IPS DF 6.9 (cell line): Measurements from ENCODE around the gene SH2D3C.

Experiments used
- DNase-seq: peaks from one replicate; pipeline ENCODE4 v3.0.0-alpha.2; 2013; ENCODE audit warnings: low read depth, low spot score
- H3K27ac ChIP-seq: one replicate; pipeline ENCODE4 v1.5.1; 2013; ENCODE audit warnings: low read length, control low read depth
- H3K27me3 ChIP-seq: 2 replicates; pipeline ENCODE4 v1.6.1; 2013; ENCODE audit warnings: mild to moderate bottlenecking, low read length; ENCODE audit not compliant: control insufficient read depth, insufficient read depth
- H3K36me3 ChIP-seq: 2 replicates; pipeline ENCODE4 v1.6.1; 2013; ENCODE audit warnings: low read length; ENCODE audit not compliant: control insufficient read depth, insufficient read depth
- H3K4me1 ChIP-seq: 2 replicates; pipeline ENCODE4 v1.6.1; 2013; ENCODE audit warnings: low read length; ENCODE audit not compliant: control insufficient read depth, insufficient read depth
- H3K4me3 ChIP-seq: 2 replicates; pipeline ENCODE4 v1.5.1; 2013; ENCODE audit warnings: mild to moderate bottlenecking, low read length
- H3K9me3 ChIP-seq: 2 replicates; pipeline ENCODE4 v1.6.1; 2013; ENCODE audit warnings: low read length, inconsistent platforms; ENCODE audit not compliant: control insufficient read depth, insufficient read depth
- WGBS: extraction: QIAGEN DNeasy Blood & Tissue Kit; methylation state at CpG from one replicate; pipeline ENCODE4 v1.1.7; 2013; ENCODE audit warnings: mixed read lengths, missing lambda C conversion rate; ENCODE audit not compliant: insufficient read length, insufficient coverage; 5-methylcytosine and 5-hydroxymethylcytosine counted together

SH2D3C gene

DNA sequence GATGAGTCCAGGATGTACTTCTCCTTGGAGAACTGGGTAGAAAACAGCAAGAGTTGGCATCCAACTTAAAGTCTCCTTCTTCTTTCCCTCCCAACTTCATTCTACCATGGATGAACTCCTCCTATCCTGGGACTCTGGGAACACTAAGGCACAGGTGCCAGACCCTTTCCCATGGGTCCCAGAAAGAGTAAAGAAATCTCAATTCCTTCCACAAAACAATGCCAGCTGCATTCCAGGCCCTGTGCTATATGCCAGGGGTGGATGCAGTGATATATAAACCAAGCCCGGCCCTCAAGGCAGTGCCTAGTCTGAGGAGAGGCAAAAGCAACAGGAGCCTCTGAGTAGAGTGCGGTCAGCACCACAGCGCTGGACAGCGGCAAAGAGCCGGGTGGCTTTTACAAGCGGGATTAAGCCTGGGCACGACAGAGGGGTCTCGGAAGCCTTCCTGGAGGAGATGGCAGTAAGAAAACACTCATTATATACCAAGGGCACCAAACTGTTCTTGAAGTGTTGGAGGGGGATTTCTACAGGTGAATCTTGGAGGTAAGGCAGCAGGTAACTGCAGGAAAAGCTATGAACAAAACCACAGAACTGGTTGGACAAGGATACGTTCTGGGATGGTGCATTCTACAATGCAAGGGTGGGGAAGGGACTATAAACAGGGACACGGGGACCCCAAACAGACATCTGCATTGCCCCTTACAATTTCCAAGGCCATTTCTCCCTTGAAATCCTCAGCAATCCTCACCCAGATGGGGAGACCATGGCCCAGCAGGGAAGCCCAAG is 27.0 kb downstream of the SH2D3C start:
- Histone ChIP-seq H3K4me3 (no peak overlapping the region), H3K36me3 (peaks cover 10% of the 10 kb centered on the region), H3K27ac (no peak overlapping the region), H3K9me3 (no peaks in the 10 kb centered on the region), H3K27me3 (no peaks in the 10 kb centered on the region), H3K4me1 (peaks cover 2% of the 10 kb centered on the region; the same call in 1 of the 2 replicates)
- no CpG with 5 or more reads among the region's 10 CpGs for WGBS
- DNase-seq: no peak

DNA sequence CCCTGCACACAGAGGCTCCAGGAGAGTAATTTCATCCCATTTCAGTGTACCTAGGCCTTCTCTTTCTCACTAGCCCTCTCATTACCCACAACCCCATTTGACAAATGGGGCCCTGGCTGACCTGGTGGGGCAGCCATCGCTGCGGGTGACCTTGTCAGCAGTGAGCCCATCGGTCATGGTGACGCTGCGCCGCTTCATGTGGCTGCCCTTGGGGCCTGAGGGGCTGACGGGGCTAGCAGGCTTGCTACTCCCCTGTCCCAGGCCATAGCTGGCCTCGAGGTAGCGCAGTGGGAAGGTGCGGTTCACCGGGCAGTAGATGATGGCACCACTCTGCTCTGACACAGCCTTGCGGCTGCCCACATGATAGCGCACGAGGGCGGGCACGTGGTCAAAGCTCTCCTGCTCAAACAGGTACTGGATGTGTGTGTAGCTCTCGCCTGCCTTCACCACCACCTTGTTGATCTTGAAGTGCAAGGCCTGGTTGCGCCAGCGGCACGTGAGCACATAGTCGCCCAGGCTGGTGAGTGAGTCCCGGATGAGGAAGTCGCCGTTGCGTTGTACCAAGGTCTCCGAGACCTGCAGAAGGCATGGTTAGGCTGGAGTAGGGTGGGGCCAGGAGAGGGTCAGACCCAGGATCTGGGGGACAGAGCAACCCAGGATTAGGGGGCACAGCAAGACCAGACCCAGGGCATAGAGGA is 29.2 kb downstream of the SH2D3C start:
- Histone ChIP-seq H3K4me1 (no peaks in the 10 kb centered on the region), H3K27ac (no peak overlapping the region), H3K4me3 (no peak overlapping the region), H3K9me3 (no peaks in the 10 kb centered on the region), H3K27me3 (no peaks in the 10 kb centered on the region), H3K36me3 (peaks cover 10% of the 10 kb centered on the region)
- DNase-seq: no peak
- WGBS: no CpG with 5 or more reads among the region's 26 CpGs

DNA sequence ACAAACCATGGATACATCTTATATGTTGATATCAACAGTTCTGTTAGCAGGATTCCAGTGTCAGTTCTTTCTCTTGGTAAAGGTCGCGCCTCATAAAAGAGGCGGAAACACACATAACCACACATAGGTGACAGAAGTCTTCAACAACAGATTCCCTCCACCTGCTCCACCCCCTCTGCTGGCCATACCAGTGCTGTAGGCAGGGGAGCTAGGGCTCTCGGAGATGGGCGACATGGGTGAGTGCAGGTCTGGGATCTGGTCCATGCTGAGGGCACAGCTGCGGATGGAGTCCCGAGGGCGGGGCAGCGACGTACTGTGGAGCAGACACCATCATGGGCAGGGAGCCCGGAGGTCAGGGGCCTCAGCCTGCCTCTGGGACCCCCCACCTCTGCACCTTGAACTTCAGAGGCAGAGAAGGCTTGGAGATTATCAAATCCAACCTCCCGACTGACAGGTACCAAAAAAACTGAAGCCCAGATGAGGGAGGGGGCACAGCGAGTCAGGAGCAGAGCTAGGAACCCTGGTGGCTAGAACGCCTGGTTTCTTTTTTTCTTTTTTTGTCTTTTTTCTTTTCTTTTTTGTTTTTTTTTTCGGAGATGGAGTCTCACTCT is 31.4 kb downstream of the SH2D3C start:
- H3K9me3 ChIP-seq: no peaks in the 10 kb centered on the region
- no peak overlapping the region for H3K4me3 ChIP-seq
- H3K27ac ChIP-seq: no peak overlapping the region
- H3K36me3 ChIP-seq: peaks cover 10% of the 10 kb centered on the region
- no peaks in the 10 kb centered on the region for H3K27me3 ChIP-seq
- no peak for DNase-seq
- WGBS: no CpG with 5 or more reads among the region's 15 CpGs
- no peaks in the 10 kb centered on the region for H3K4me1 ChIP-seq

DNA sequence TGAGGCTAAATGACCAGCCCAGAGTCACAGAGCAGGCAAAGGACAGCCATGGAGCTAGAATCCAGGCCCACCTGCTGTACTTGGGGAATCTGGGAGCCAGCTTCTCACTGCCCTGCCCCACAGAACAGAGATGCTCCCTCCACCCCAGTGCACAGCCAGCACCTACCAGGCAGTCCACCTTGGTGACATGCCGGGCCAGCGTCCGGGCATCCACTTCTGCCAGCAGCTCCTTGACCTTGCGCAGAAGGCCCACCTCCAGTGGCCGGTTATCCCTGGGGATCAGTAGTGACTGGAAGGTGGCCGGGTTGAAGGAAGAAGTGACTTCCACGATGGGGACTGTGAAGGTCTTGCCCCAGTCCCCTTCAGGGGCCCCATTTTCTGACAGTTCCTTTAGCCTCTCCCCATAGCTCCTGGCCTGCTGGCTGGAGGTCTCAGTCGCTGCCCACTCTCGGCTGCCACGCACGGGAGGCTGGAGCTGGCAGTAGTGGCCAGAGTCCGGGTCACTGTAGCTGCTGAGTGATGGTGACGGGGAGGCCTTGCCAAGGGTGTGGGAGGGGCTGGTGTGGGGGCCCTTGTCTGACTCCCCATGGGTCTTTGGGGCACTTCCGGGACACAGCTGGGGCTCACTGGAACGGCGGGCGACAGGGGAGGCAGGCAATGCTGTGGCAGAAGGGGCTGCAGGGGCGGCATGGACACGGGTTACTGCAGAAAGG is 33.9 kb downstream of the SH2D3C start:
- H3K9me3 ChIP-seq: no peaks in the 10 kb centered on the region
- WGBS: no CpG with 5 or more reads among the region's 19 CpGs
- no peaks in the 10 kb centered on the region for H3K4me1 ChIP-seq
- H3K4me3 ChIP-seq: no peak overlapping the region
- H3K27me3 ChIP-seq: no peaks in the 10 kb centered on the region
- peaks cover 11% of the 10 kb centered on the region for H3K36me3 ChIP-seq
- DNase-seq: no peak
- no peak overlapping the region for H3K27ac ChIP-seq

DNA sequence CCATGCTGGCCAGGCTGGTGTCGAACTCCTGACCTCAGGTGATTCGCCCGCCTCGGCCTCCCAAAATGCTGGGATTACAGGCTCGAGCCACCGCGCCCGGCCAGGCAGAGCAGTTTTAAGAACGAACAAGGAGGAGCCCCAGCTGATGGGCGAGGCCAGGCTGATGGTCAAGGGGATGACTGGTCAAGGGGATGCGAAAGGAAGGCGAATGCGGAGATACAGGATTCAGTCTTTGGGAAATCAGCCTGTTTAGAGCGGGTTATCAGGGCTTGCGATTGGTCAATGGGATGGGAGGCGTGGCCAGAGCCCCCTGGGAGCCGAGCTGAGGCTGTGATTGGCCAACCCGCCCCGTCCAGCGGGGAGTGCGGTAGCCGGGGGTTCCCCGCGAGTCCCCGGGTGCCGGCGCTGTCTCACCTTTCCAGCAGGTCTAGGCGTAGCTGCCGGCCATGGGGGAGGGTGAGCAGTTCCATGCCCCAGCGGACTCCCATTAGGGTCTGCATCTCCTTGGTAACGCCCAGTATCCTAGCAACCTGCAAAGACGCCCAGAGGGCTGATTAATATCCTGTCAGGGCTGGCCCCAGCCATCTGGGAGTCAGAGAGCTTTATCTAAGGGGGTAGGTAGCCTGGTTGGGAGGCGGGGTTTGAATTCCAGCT is 35.9 kb downstream of the SH2D3C start:
- H3K27ac ChIP-seq: no peak overlapping the region
- no peaks in the 10 kb centered on the region for H3K9me3 ChIP-seq
- H3K4me3 ChIP-seq: peak overlapping the region; percentile 25; the same call in 1 of the 2 replicates
- no CpG with 5 or more reads among the region's 33 CpGs for WGBS
- H3K4me1 ChIP-seq: no peaks in the 10 kb centered on the region
- H3K36me3 ChIP-seq: peaks cover 2% of the 10 kb centered on the region; the same call in 1 of the 2 replicates
- no peaks in the 10 kb centered on the region for H3K27me3 ChIP-seq
- DNase-seq: peak; percentile 91

DNA sequence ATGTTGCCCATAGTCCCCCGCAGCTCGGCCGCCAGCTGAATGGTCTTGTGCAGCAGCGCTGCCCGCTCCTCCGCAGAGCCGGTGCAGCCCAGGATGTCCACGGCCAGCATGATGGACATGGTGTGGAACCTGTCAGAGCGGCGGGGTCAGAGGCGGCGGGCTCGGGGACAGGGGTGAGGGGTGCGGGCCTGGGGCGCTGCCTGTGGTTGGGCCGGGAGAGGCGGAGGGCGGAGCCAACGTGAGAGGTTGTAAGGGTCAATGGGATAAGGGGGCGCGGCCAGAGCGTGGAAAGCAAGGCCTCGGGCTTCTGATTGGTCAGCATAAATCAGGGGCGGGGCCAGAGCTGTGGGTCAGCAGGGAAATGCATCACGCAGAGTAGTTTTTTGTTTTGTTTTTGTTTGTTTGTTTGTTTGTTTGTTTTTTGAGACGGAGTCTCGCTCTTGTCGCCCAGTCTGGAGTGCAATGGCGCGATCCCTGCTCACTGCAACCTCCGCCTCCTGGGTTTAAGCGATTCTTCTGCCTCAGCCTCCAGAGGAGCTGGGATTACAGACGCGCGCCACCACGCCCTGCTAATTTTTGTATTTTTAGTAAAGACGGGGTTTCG is 36.5 kb downstream of the SH2D3C start:
- peak; percentile 91 for DNase-seq
- H3K36me3 ChIP-seq: peaks cover 2% of the 10 kb centered on the region; the same call in 1 of the 2 replicates
- H3K27me3 ChIP-seq: no peaks in the 10 kb centered on the region
- no peaks in the 10 kb centered on the region for H3K9me3 ChIP-seq
- H3K4me1 ChIP-seq: no peaks in the 10 kb centered on the region
- no peak overlapping the region for H3K27ac ChIP-seq
- WGBS: no CpG with 5 or more reads among the region's 38 CpGs
- peak overlapping the region; percentile 10; the same call in 1 of the 2 replicates for H3K4me3 ChIP-seq

DNA sequence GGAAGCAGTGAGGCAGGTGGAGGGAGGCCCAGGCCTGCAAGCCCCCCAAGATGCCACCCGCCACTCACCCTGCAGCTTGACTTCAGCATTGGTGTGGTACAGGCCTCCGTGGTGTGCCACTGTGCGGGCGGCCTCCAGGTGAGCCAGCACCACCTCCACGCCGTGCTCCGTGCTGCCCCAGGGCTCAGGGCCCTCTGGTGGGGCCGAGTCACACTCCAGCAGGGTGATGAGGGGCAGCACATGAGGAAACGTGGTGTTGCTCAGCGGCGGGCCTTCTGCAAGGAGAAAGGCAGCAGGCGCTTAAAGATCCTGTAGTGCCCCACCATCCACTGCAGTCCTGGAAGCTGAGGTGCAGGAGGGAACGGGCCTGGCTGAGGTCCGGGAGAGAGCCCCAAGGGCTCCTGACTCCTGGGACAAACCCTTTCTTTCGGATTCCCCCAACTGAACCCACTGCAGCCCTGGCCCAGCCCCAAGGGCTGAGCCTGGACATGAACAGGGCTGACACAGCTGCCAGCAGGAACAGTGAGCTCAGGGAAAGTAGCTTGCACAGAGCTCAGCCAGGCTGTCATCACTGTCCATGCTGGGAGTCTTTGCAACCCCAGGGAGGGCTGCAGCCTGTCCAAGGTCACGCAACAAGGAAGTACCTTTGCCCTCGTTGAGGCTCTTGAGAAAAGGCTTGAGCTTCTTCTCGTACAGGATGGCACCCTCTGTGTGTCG is 38.7 kb downstream of the SH2D3C start:
- no peaks in the 10 kb centered on the region for H3K27me3 ChIP-seq
- no peak overlapping the region for H3K27ac ChIP-seq
- H3K36me3 ChIP-seq: peaks cover 2% of the 10 kb centered on the region; the same call in 1 of the 2 replicates
- H3K4me1 ChIP-seq: no peaks in the 10 kb centered on the region; the same call in 1 of the 2 replicates
- no CpG with 5 or more reads among the region's 19 CpGs for WGBS
- H3K9me3 ChIP-seq: no peaks in the 10 kb centered on the region
- no peak for DNase-seq
- no peak overlapping the region for H3K4me3 ChIP-seq

DNA sequence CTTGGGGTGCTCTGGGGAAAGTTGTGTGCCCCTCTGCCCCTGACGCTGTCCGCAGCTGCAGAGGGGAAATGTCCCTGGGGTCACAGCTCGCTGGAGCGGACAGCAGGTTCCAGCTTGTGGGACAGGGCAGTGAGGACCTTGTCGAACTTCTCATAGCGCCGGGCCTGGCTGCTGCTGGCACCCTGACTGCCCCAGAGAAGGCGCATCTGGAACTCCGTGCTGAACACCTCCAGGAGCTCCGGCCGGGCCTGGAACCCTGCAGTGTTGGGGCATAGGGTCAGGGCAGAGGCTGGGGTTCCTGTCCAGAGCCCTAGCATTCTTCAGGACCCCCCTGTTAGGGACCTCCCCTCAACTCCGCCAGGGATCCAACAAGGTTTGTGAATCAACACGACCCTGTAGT is 39.8 kb downstream of the SH2D3C start:
- no peak for DNase-seq
- Histone ChIP-seq H3K27ac (no peak overlapping the region), H3K4me1 (peaks cover 6% of the 10 kb centered on the region), H3K9me3 (no peaks in the 10 kb centered on the region), H3K27me3 (no peaks in the 10 kb centered on the region), H3K36me3 (peaks cover 2% of the 10 kb centered on the region; the same call in 1 of the 2 replicates), H3K4me3 (no peak overlapping the region)
- WGBS: no CpG with 5 or more reads among the region's 13 CpGs

DNA sequence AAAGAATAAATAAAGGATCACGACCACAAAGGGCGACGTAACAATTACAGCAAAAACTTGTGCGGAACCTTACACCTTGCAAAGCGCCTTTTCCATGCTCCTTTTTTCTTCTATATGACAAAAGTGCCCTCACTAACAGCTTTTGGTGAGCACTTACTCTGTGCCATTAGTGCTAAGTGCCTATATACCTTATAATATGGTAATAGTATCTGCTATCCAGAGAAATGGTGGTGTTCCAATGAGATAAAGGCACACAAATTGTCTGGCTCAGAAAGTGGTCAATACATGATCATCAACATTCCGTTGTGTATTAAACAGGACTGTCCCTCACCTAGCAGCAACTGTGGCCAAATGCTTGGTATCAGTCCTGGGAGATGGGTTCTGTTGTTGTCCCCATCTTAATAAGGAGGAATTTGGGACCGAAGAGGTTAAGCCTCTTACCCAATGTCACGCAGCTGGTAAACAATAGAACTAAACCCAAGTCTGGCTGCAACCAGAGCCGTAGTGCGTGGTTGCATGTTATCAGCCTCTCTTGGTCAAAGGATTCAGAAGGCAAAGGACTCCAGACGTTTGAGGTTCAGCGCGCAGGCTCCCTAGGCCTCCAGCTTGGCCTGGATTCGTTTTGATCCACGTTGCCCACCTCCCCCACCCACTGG is 42.8 kb downstream of the SH2D3C start:
- H3K4me1 ChIP-seq: peaks cover 6% of the 10 kb centered on the region

More for the DNA sequence above, 42.8 kb downstream of the SH2D3C start:
- Histone ChIP-seq H3K36me3 (peaks cover 2% of the 10 kb centered on the region; the same call in 1 of the 2 replicates), H3K4me3 (no peak overlapping the region), H3K9me3 (no peaks in the 10 kb centered on the region), H3K27ac (no peak overlapping the region), H3K27me3 (no peaks in the 10 kb centered on the region)
- no peak for DNase-seq
- no CpG with 5 or more reads among the region's 15 CpGs for WGBS
